ENCODE results near the gene XPC. TPM values are rescaled to one million over a fixed set of nuclear protein-coding genes. Genes with fewer than 3 reads are reported as not detected.

The XPC gene
- total RNA-seq, 1 donor from 2014 or later, result 31.8 TPM

DNA sequence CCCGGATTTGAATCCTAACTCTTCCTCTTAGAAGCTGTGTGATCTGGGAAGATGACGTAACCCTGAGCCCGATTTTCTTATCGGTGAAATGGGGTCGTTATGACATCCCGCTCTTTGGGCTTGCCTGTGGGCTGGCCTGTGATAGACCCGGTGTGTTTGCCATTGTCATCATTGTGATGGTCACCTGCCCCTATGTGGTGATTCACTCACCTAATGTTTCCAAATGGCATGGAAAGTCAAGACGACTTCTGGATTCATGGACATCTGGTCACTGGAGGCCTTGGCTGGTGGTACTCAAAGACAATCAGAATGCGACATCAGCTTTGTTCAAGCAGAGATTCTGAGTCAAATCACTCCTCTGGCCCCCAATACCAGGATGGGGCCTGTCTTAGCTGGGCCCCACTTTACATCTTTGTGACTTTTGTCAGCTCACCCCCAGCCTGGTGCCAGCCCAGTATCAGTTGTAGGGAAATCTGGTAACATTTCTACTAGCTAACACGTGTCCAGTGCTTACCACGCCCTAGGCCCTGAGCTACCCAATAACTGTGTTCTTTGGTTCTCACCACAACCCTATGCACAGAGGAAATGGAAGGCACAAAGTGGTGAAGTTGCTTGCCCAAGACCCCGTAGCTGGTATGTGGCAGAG lies 50.8 kb downstream of the XPC start:
- no peak for TF ChIP-seq CTCF (IDR thresholded peaks at IDR 0.05)
- Histone ChIP-seq H3K4me3 (no peak overlapping the region), H3K9me3 (no peaks in the 10 kb centered on the region), H3K27me3 (ENCODE audit: low read depth) (no peaks in the 10 kb centered on the region), H3K36me3 (peaks cover 53% of the 10 kb centered on the region), H3K27ac (peak overlapping the region; percentile 99), H3K4me1 (peaks cover 43% of the 10 kb centered on the region)
- no peak for ATAC-seq
- DNase-seq, result no peak
- intact Hi-C loops (cut with DNase I), result no loop called here

- peak overlapping the region; percentile 99 for H3K27ac ChIP-seq
- ATAC-seq, result no peak
- peaks cover 46% of the 10 kb centered on the region for H3K36me3 ChIP-seq
- TF ChIP-seq CTCF (IDR thresholded peaks at IDR 0.05), result no peak
- DNase-seq, result no peak
- H3K27me3 ChIP-seq (ENCODE audit: low read depth), result no peaks in the 10 kb centered on the region
- H3K4me3 ChIP-seq, result peak overlapping the region; percentile 95
- peaks cover 43% of the 10 kb centered on the region for H3K4me1 ChIP-seq
- no peaks in the 10 kb centered on the region for H3K9me3 ChIP-seq
- intact Hi-C loops (cut with DNase I), result no loop called here
Measured at GRCh38 chr3:14126887-14127505, 51.4 kb downstream of the XPC start.

GRCh38 chr3:14126017-14126886 lies 52.1 kb downstream of the XPC start:
- Histone ChIP-seq H3K27me3 (ENCODE audit: low read depth) (no peaks in the 10 kb centered on the region), H3K36me3 (peaks cover 43% of the 10 kb centered on the region), H3K4me1 (peaks cover 43% of the 10 kb centered on the region), H3K27ac (peak overlapping the region; percentile 99), H3K9me3 (no peaks in the 10 kb centered on the region), H3K4me3 (peak overlapping the region; percentile 95)
- intact Hi-C loops (cut with DNase I), result no loop called here
- DNase-seq (no peak), ATAC-seq (no peak)
- no peak for TF ChIP-seq CTCF (IDR thresholded peaks at IDR 0.05)

- ATAC-seq (peak; percentile 85 to 86), DNase-seq (peak; percentile 87)
- no peaks in the 10 kb centered on the region for H3K27me3 ChIP-seq (ENCODE audit: low read depth)
- H3K9me3 ChIP-seq, result no peaks in the 10 kb centered on the region
- H3K36me3 ChIP-seq, result peaks cover 43% of the 10 kb centered on the region
- H3K4me1 ChIP-seq, result peaks cover 43% of the 10 kb centered on the region
- intact Hi-C loops (cut with DNase I), result no loop called here
- TF ChIP-seq CTCF (IDR thresholded peaks at IDR 0.05), result peak; percentile 19
- H3K4me3 ChIP-seq, result peak overlapping the region; percentile 95
- H3K27ac ChIP-seq, result peak overlapping the region; percentile 99
Measured at GRCh38 chr3:14125193-14126016, 53.0 kb downstream of the XPC start.
